SK-N-SH treated with all-trans-retinoic acid at 6 μM for 48 hours (cell line): ENCODE results near the gene CHKA.

Source experiments
- ATAC-seq: fragments of 200-7000 bp; cut with Tn5 transposase; 3 replicates; pipeline ENCODE4 v1.9.1; 2020; ENCODE audit warnings: mild to moderate bottlenecking, moderate library complexity
- BACH2 ChIP-seq: fragments of 250-450 bp; sonication (Bioruptor Pico); IDR thresholded peaks from 2 replicates; pipeline ENCODE4 v1.9.0; 2021; ENCODE audit warnings: mild to moderate bottlenecking, borderline replicate concordance
- CREB5 ChIP-seq: fragments of 250-450 bp; sonication (Bioruptor Pico); IDR thresholded peaks from 2 replicates; pipeline ENCODE4 v1.5.1; 2020; ENCODE audit warnings: low read depth, mild to moderate bottlenecking, moderate library complexity
- CSRNP3 ChIP-seq: fragments of 250-450 bp; sonication (Bioruptor Pico); IDR thresholded peaks from 2 replicates; pipeline ENCODE4 v1.5.1; 2021; ENCODE audit warnings: mild to moderate bottlenecking, moderate library complexity
- ESRRG ChIP-seq: fragments of 250-450 bp; sonication (Bioruptor Pico); IDR thresholded peaks from 2 replicates; pipeline ENCODE4 v1.6.1; 2021; ENCODE audit warnings: mild to moderate bottlenecking
- GLIS3 ChIP-seq: fragments of 250-450 bp; sonication (Bioruptor Pico); IDR thresholded peaks from 2 replicates; pipeline ENCODE4 v1.5.0; 2020; ENCODE audit warnings: mild to moderate bottlenecking, moderate library complexity
- ISL1 ChIP-seq: fragments of 250-450 bp; sonication (Bioruptor Pico); IDR thresholded peaks from 2 replicates; pipeline ENCODE4 v2.1.2; 2022; ENCODE audit warnings: mild to moderate bottlenecking, moderate library complexity
- OSR1 ChIP-seq: fragments of 250-450 bp; sonication (Bioruptor Pico); IDR thresholded peaks from 2 replicates; pipeline ENCODE4 v1.8.0; 2022; ENCODE audit warnings: moderate library complexity, mild to moderate bottlenecking, inconsistent platforms
- PATZ1 ChIP-seq: fragments of 250-450 bp; sonication (Bioruptor Pico); IDR thresholded peaks from 2 replicates; pipeline ENCODE4 v1.8.0; 2020; ENCODE audit warnings: mild to moderate bottlenecking, moderate library complexity, borderline replicate concordance
- PPARA ChIP-seq: fragments of 250-450 bp; sonication (Bioruptor Pico); IDR thresholded peaks from 2 replicates; pipeline ENCODE4 v1.5.0; 2020; ENCODE audit warnings: mild to moderate bottlenecking, borderline replicate concordance
- RARB ChIP-seq: fragments of 250-450 bp; sonication (Bioruptor Pico); IDR thresholded peaks from 2 replicates; pipeline ENCODE4 v1.8.0; 2021; ENCODE audit warnings: mild to moderate bottlenecking, moderate library complexity
- SNAI2 ChIP-seq: fragments of 250-450 bp; sonication (Bioruptor Pico); IDR thresholded peaks from 2 replicates; pipeline ENCODE4 v1.5.0; 2020; ENCODE audit warnings: mild to moderate bottlenecking, moderate library complexity
- TCF4 ChIP-seq: fragments of 250-450 bp; sonication (Bioruptor Pico); IDR thresholded peaks from 2 replicates; pipeline ENCODE4 v1.8.0; 2021; ENCODE audit warnings: mild to moderate bottlenecking, moderate library complexity, borderline replicate concordance
- TOX ChIP-seq: fragments of 250-450 bp; sonication (Bioruptor Pico); IDR thresholded peaks from 2 replicates; pipeline ENCODE4 v1.8.0; 2021; ENCODE audit warnings: mild to moderate bottlenecking, moderate library complexity, borderline replicate concordance
- TSHZ2 ChIP-seq: fragments of 250-450 bp; sonication (Bioruptor Pico); IDR thresholded peaks from 2 replicates; pipeline ENCODE4 v1.5.0; 2020; ENCODE audit warnings: mild to moderate bottlenecking, moderate library complexity
- ZC3H10 ChIP-seq: fragments of 250-450 bp; sonication (Bioruptor Pico); IDR thresholded peaks from 2 replicates; pipeline ENCODE4 v1.5.1; 2021; ENCODE audit warnings: mild to moderate bottlenecking, moderate library complexity
- ZFP3 ChIP-seq: fragments of 250-450 bp; sonication (Bioruptor Pico); IDR thresholded peaks from 2 replicates; pipeline ENCODE4 v1.5.0; 2020; ENCODE audit warnings: mild to moderate bottlenecking, moderate library complexity
- ZFP30 ChIP-seq: fragments of 450-650 bp; formaldehyde crosslinking; IDR thresholded peaks from 2 replicates; pipeline ENCODE4 v1.5.0; 2022; ENCODE audit warnings: mild to moderate bottlenecking, moderate library complexity
- ZNF565 ChIP-seq: fragments of 450-650 bp; formaldehyde crosslinking; conservative IDR thresholded peaks from 2 replicates; pipeline ENCODE4 v1.5.0; 2020; ENCODE audit warnings: low read depth, mild to moderate bottlenecking, moderate library complexity
- ZNF70 ChIP-seq: fragments of 450-650 bp; formaldehyde crosslinking; IDR thresholded peaks from 2 replicates; pipeline ENCODE4 v1.5.0; 2020; ENCODE audit warnings: mild to moderate bottlenecking, moderate library complexity

Gene CHKA

GRCh38 chr11:68167474-68167873, 46.3 kb upstream of the CHKA start:
- no peak for TF ChIP-seq SNAI2 (CRISPR knock-in tag)
- TF ChIP-seq ISL1 (CRISPR knock-in tag) = no peak
- no peak for TF ChIP-seq ZC3H10 (CRISPR knock-in tag)
- no peak for TF ChIP-seq PATZ1 (CRISPR knock-in tag)
- no peak for TF ChIP-seq ZFP30 (CRISPR knock-in tag)
- no peak for TF ChIP-seq ESRRG (CRISPR knock-in tag)
- no peak for TF ChIP-seq ZNF70 (CRISPR knock-in tag)
- TF ChIP-seq TOX (CRISPR knock-in tag) = no peak
- no peak for TF ChIP-seq PPARA (CRISPR knock-in tag)
- TF ChIP-seq RARB (CRISPR knock-in tag) = no peak
- no peak for TF ChIP-seq OSR1 (CRISPR knock-in tag)
- TF ChIP-seq GLIS3 (CRISPR knock-in tag) = no peak
- no peak for ATAC-seq

- no peak for ATAC-seq
- TF ChIP-seq ZNF70 (CRISPR knock-in tag) = no peak
- no peak for TF ChIP-seq TOX (CRISPR knock-in tag)
- TF ChIP-seq ESRRG (CRISPR knock-in tag) = no peak
- TF ChIP-seq ZFP3 (CRISPR knock-in tag) = no peak
- no peak for TF ChIP-seq TCF4 (CRISPR knock-in tag)
- no peak for TF ChIP-seq SNAI2 (CRISPR knock-in tag)
- TF ChIP-seq ZNF565 (CRISPR knock-in tag) = no peak
These were observed 45.8 kb upstream of the CHKA start for GRCh38 chr11:68166969-68167368.

- TF ChIP-seq PPARA (CRISPR knock-in tag) = no peak
- TF ChIP-seq, all 23 proteins: peak for 0
- ATAC-seq = no peak
These were observed 44.4 kb upstream of the CHKA start for GRCh38 chr11:68165601-68166000.

- peak; percentile 53; the same call in 2 of the 3 replicates for ATAC-seq
- TF ChIP-seq CREB5 (CRISPR knock-in tag) (no peak), ZC3H10 (CRISPR knock-in tag) (no peak), RARB (CRISPR knock-in tag) (no peak), ZNF565 (CRISPR knock-in tag) (no peak), PPARA (CRISPR knock-in tag) (no peak), ZFP3 (CRISPR knock-in tag) (no peak), ESRRG (CRISPR knock-in tag) (no peak), GLIS3 (CRISPR knock-in tag) (no peak), BACH2 (CRISPR knock-in tag) (no peak), TSHZ2 (no peak), ZFP30 (CRISPR knock-in tag) (no peak), ZNF70 (CRISPR knock-in tag) (no peak), CSRNP3 (no peak), SNAI2 (CRISPR knock-in tag) (no peak), PATZ1 (CRISPR knock-in tag) (no peak)
These were observed 43.2 kb upstream of the CHKA start for GRCh38 chr11:68164437-68164836.
